ENCODE data around the gene DNAJB6. TPM values are rescaled to one million over a fixed set of nuclear protein-coding genes. Genes with fewer than 3 reads are reported as not detected.

Gene DNAJB6
- total and polyA plus RNA-seq, 7 donors: 71.5 to 145 (median 120) TPM

- DNase-seq: no peak
- 95 to 96% methylated on average over 16 of the region's 16 CpGs for WGBS, 2 donors
- H3K4me3 ChIP-seq: no peak overlapping the region
- TF ChIP-seq POLR2A (IDR thresholded peaks at IDR 0.05) (no peak), POLR2AphosphoS5 (IDR thresholded peaks at IDR 0.05) (no peak), EP300 (IDR thresholded peaks at IDR 0.05) (no peak), CTCF (IDR thresholded peaks at IDR 0.05) (no peak)
- H3K4me1 ChIP-seq: peaks cover 0 to 26% (median 12%) of the 10 kb centered on the region in 4 donors
- no peaks in the 10 kb centered on the region for H3K9me3 ChIP-seq
- no peak overlapping the region for H3K27ac ChIP-seq
- peaks cover 0 to 33% (median 9%) of the 10 kb centered on the region in 4 donors for H3K36me3 ChIP-seq
- H3K27me3 ChIP-seq: no peaks in the 10 kb centered on the region
- intact Hi-C loops (cut with DNase I): no loop called here
Observed at GRCh38 chr7:157378390-157378789, 41.6 kb downstream of the DNAJB6 start.

- peaks cover 4 to 33% (median 11%) of the 10 kb centered on the region in 4 donors for H3K36me3 ChIP-seq
- intact Hi-C loops (cut with DNase I): no loop called here
Observed at GRCh38 chr7:157379493-157379892, 42.7 kb downstream of the DNAJB6 start.

GRCh38 chr7:157380416-157380815 lies 43.6 kb downstream of the DNAJB6 start:
- no peaks in the 10 kb centered on the region for H3K27me3 ChIP-seq
- intact Hi-C loops (cut with DNase I): no loop called here
- H3K27ac ChIP-seq: no peak overlapping the region
- H3K4me1 ChIP-seq: peaks cover 0 to 20% (median 8%) of the 10 kb centered on the region in 4 donors
- WGBS, 2 donors: 89 to 91% methylated on average over 7 of the region's 7 CpGs
- no peak for DNase-seq
- H3K36me3 ChIP-seq: peaks cover 5 to 38% (median 14%) of the 10 kb centered on the region in 4 donors
- no peak overlapping the region for H3K4me3 ChIP-seq
- no peak for TF ChIP-seq EP300 (IDR thresholded peaks at IDR 0.05)
- no peak for TF ChIP-seq CTCF (IDR thresholded peaks at IDR 0.05)
- no peak for TF ChIP-seq POLR2AphosphoS5 (IDR thresholded peaks at IDR 0.05)
- TF ChIP-seq POLR2A (IDR thresholded peaks at IDR 0.05): no peak
- H3K9me3 ChIP-seq: no peaks in the 10 kb centered on the region

More at GRCh38 chr7:157379493-157379892, 42.7 kb downstream of the DNAJB6 start:
- Histone ChIP-seq H3K27me3 (no peaks in the 10 kb centered on the region), H3K9me3 (no peaks in the 10 kb centered on the region), H3K4me1 (peaks cover 0 to 26% (median 12%) of the 10 kb centered on the region in 4 donors), H3K27ac (no peak overlapping the region), H3K4me3 (no peak overlapping the region)
- TF ChIP-seq POLR2AphosphoS5 (IDR thresholded peaks at IDR 0.05): no peak
- no peak for TF ChIP-seq POLR2A (IDR thresholded peaks at IDR 0.05)
- no peak for TF ChIP-seq CTCF (IDR thresholded peaks at IDR 0.05)
- TF ChIP-seq EP300 (IDR thresholded peaks at IDR 0.05): no peak
- 98 to 100% methylated on average over 1 of the region's 1 CpG for whole genome bisulfite sequencing, 2 donors
- DNase-seq: no peak

- peaks cover 0 to 10% (median 8%) of the 10 kb centered on the region in 4 donors for H3K4me1 ChIP-seq
- intact Hi-C loops (cut with DNase I): no loop called here
- H3K27ac ChIP-seq: no peak overlapping the region
- TF ChIP-seq CTCF (IDR thresholded peaks at IDR 0.05) (no peak), POLR2A (IDR thresholded peaks at IDR 0.05) (no peak), EP300 (IDR thresholded peaks at IDR 0.05) (no peak), POLR2AphosphoS5 (IDR thresholded peaks at IDR 0.05) (no peak)
- DNase-seq: no peak
- no peaks in the 10 kb centered on the region for H3K9me3 ChIP-seq
- no peaks in the 10 kb centered on the region for H3K27me3 ChIP-seq
- H3K4me3 ChIP-seq: no peak overlapping the region
- 94 to 95% methylated on average over 5 of the region's 5 CpGs for WGBS, 2 donors
- H3K36me3 ChIP-seq: peaks cover 5 to 46% (median 16%) of the 10 kb centered on the region in 4 donors
Observed at GRCh38 chr7:157383868-157384267, 47.1 kb downstream of the DNAJB6 start.

GRCh38 chr7:157384301-157384700 lies 47.5 kb downstream of the DNAJB6 start:
- WGBS, 2 donors: 44 to 65% methylated on average over 9 of the region's 9 CpGs
- H3K27me3 ChIP-seq: no peaks in the 10 kb centered on the region
- H3K36me3 ChIP-seq: peaks cover 5 to 46% (median 16%) of the 10 kb centered on the region in 4 donors
- no peak for DNase-seq
- H3K4me3 ChIP-seq: no peak overlapping the region
- no peaks in the 10 kb centered on the region for H3K9me3 ChIP-seq
- TF ChIP-seq CTCF (IDR thresholded peaks at IDR 0.05) (no peak), POLR2AphosphoS5 (IDR thresholded peaks at IDR 0.05) (no peak), POLR2A (IDR thresholded peaks at IDR 0.05) (no peak), EP300 (IDR thresholded peaks at IDR 0.05) (no peak)
- intact Hi-C loops (cut with DNase I): no loop called here
- peaks cover 0 to 10% (median 8%) of the 10 kb centered on the region in 4 donors for H3K4me1 ChIP-seq
- H3K27ac ChIP-seq: no peak overlapping the region
